HFF-Myc (cell line): ENCODE data around the gene RAB27B.

Source experiments
- DNase-seq: peaks from one replicate; pipeline ENCODE4 v3.0.0-alpha.2; 2011; ENCODE audit warnings: low read depth; ENCODE audit errors: extremely low read depth
- H3K4me3 ChIP-seq: replicated peaks from 2 replicates; pipeline ENCODE4 v1.5.1; 2011; ENCODE audit warnings: low read depth, mild to moderate bottlenecking, control low read depth, low read length
- TF ChIP-seq, protein P1 (sequence below): IDR thresholded peaks from 2 replicates; pipeline ENCODE4 v1.5.1; 2012; ENCODE audit warnings: mild to moderate bottlenecking, low read depth, low read length, control low read depth; ENCODE audit errors: missing control alignments

RAB27B gene

DNA sequence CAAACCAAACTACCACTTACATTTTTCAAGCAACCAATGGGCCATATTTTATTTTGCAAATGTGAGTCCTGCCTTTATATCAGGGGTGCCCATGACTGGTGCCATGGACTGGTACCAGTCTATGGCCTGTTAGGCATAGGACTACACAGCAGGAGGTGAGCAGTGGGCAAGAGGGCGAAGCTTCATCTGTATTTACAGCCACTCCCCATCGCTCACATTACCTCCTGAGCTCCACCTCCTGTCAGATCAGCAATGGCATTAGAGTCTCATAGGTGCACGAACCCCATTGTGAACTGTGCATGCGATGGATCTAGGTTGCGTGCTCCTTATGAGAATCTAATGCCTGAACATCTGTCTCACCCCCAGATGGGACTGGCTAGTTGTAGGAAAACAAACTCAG, 77.4 kb downstream of the RAB27B start:
- TF ChIP-seq, protein P1, sequence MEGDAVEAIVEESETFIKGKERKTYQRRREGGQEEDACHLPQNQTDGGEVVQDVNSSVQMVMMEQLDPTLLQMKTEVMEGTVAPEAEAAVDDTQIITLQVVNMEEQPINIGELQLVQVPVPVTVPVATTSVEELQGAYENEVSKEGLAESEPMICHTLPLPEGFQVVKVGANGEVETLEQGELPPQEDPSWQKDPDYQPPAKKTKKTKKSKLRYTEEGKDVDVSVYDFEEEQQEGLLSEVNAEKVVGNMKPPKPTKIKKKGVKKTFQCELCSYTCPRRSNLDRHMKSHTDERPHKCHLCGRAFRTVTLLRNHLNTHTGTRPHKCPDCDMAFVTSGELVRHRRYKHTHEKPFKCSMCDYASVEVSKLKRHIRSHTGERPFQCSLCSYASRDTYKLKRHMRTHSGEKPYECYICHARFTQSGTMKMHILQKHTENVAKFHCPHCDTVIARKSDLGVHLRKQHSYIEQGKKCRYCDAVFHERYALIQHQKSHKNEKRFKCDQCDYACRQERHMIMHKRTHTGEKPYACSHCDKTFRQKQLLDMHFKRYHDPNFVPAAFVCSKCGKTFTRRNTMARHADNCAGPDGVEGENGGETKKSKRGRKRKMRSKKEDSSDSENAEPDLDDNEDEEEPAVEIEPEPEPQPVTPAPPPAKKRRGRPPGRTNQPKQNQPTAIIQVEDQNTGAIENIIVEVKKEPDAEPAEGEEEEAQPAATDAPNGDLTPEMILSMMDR: no peak
- DNase-seq: no peak
- H3K4me3 ChIP-seq: no peak overlapping the region

DNA sequence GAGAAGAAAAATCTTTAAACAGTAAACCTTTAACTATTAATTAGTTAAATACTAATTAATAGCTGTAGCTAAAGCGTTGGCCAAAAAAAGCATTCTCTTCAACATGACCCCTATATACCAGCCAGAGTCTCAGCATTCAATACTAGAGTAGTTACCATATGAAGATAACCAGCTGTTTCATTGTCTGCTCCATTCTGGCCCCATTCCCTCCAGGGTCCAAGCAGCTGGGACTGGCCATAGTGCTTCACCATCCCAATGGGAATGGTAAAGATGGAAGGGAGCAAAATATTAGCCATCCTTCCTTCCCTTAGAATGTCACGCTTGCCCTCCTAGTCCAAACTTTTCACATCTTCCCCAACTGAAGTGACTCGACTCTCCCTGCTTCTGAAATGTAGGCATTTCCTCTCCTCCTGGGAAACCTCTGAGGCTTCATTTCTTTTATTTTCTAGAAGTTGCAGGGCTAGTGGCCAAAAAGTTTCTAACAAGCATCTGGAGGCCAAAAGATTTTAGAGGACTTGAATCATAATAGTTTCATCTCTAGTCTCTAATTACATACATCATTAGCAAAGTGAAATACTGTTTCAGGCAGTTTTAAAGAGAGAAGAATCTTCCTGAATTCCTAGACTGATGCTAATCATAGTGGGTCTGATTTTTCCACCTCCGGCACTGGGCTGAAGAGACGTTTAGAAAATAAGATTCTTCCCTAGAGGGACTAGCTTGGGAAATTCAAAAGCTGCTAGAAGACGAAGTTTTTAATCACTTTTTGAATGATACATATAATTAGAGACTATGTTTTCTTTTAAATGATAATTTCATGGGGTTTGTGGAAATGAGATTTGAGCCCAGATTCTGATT, 78.3 kb downstream of the RAB27B start:
- TF ChIP-seq, protein P1: no peak
- no peak overlapping the region for H3K4me3 ChIP-seq
- no peak for DNase-seq

DNA sequence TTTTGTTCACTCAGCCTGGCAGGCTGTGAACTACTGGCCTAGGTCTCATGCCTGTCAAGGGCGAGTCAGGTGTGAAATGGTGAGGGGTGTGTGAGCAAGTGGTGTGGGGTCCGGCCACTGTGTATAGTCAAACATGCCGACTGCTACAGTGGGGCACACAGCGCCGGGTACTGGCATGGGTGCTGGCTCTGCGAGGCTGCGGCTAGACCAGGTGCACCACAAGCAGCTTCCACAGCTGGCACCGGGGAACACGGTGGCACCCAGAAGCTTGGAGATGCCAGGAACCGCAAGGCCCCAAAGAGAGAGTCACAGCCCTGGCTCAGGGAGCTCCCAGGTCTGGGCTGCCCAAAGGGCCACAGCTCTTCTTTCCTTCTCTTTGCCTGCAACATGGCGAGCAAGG, 81.3 kb downstream of the RAB27B start:
- DNase-seq: no peak
- TF ChIP-seq, protein P1: no peak
- H3K4me3 ChIP-seq: no peak overlapping the region

DNA sequence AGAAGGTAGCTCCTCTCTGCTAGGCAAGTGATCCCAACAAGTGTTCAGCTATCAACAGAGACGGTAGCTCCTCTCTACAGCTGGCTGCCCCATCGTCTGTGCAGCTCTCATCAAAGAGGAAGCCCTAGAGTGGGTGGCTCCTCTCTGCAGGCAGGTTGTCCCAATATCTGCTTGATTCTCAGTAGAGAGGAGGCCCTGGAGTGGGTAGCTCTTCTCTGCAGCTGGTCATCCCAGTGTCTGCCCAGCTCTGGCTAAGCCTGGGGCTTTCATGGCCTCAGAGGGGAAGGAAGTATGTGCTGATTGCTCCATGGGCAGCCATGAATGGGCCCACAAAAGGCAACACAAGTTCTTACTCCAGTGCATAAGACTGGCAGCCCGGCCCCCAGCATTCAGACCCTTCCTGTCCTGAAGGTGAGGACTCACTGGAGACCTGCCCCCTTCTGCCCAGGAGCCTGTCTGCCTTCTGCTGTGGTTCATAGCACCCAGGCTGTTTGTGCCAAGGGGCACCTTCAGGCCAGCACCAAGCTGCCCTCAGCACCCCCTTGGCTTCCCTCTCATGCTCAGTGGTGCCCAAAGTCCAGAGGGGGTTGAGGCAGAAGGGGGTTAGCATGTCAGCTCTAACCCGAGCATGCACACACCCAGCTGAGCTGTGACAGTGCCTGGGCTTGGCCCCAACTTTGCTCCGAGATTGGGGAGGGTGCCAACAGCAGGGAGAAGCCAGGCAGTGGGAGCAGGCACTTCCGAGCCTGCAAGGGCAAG, 82.1 kb downstream of the RAB27B start:
- DNase-seq: no peak
- TF ChIP-seq, protein P1: no peak

DNA sequence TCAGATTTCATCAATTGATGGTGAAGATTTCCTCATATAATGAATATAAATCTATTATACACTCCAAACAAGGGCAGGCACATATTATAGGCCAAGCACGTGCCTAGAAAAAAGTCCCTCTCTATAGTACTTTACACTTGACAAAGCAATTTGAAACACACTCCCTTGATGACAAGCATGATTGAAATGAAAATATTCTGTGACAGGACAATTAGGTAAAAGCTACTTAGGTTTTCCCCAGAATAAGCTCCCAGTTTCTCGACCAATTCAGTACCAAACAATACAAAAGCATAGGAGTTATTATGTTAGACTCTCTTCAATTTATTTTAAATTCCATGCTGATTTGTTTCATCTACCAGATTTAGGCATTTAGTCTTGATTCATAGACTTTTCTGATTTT, 83.3 kb downstream of the RAB27B start:
- DNase-seq: no peak
- TF ChIP-seq, protein P1: no peak
- H3K4me3 ChIP-seq: no peak overlapping the region

More for the DNA sequence above, 82.1 kb downstream of the RAB27B start:
- H3K4me3 ChIP-seq: no peak overlapping the region

DNA sequence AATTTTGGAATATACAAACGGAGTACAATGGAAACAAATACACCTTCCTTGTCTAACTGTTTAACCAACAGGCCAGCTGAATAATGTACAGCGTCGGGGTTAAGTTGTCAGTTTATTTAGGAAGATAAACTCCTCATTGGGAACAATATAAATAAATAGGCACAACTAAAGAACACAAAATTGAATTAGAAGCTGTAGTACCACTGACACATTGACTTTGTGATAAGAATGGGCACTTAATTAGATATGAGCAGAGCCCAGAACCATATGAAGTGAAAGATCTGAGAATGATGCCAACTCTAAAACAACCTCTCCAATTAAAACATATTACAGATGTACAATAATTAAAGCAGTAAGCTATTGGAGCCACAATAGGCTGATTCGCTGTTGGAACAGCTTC, 86.5 kb downstream of the RAB27B start:
- TF ChIP-seq, protein P1: no peak
- H3K4me3 ChIP-seq: no peak overlapping the region
- DNase-seq: no peak
